Measurements from ENCODE around the gene SEC24D.

SEC24D gene

GRCh38 chr4:118749347-118749988 is 86.5 kb downstream of the SEC24D start:
- no peak for DNase-seq

- DNase-seq = no peak
Measured at GRCh38 chr4:118746251-118746919, 89.5 kb downstream of the SEC24D start.

- no peak for DNase-seq
Measured at GRCh38 chr4:118745357-118745756, 90.6 kb downstream of the SEC24D start.

GRCh38 chr4:118743867-118744266 is 92.1 kb downstream of the SEC24D start:
- no peak for DNase-seq

GRCh38 chr4:118742050-118742449 is 93.9 kb downstream of the SEC24D start:
- no peak for DNase-seq

- DNase-seq = no peak
Measured at GRCh38 chr4:118741301-118741855, 94.5 kb downstream of the SEC24D start.

GRCh38 chr4:118740869-118741268 is 95.1 kb downstream of the SEC24D start:
- no peak for DNase-seq

GRCh38 chr4:118739022-118739713 is 96.8 kb downstream of the SEC24D start:
- DNase-seq = no peak

- no peak for DNase-seq
Measured at GRCh38 chr4:118738090-118738489, 97.8 kb downstream of the SEC24D start.

- no peak for DNase-seq
Measured at GRCh38 chr4:118736900-118737299, 99.0 kb downstream of the SEC24D start.

GRCh38 chr4:118734491-118735205 is 101.3 kb downstream of the SEC24D start:
- DNase-seq = no peak

GRCh38 chr4:118732591-118733330 is 103.2 kb downstream of the SEC24D start:
- no peak for DNase-seq

GRCh38 chr4:118730683-118731082 is 105.2 kb downstream of the SEC24D start:
- DNase-seq = no peak

GRCh38 chr4:118729287-118730286 is 106.3 kb downstream of the SEC24D start:
- no peak for DNase-seq

- DNase-seq = no peak
Measured at GRCh38 chr4:118727360-118727759, 108.6 kb downstream of the SEC24D start.

GRCh38 chr4:118723369-118723768 is 112.6 kb downstream of the SEC24D start:
- DNase-seq = no peak

- DNase-seq = no peak
Measured at GRCh38 chr4:118721752-118722151, 114.2 kb downstream of the SEC24D start.

- no peak for DNase-seq
Measured at GRCh38 chr4:118718511-118719170, 117.3 kb downstream of the SEC24D start.

GRCh38 chr4:118716304-118716703 is 119.6 kb downstream of the SEC24D start:
- no peak for DNase-seq

GRCh38 chr4:118714682-118715081 is 121.2 kb downstream of the SEC24D start:
- no peak for DNase-seq

- DNase-seq = no peak
Measured at GRCh38 chr4:118712872-118713271, 123.1 kb downstream of the SEC24D start.

All from activated CD4-positive, alpha-beta T cell treated with anti-CD3 and anti-CD28 coated beads for 1 hour (primary cell).